ENCODE data around the gene ESRRB.

The ESRRB gene

DNA sequence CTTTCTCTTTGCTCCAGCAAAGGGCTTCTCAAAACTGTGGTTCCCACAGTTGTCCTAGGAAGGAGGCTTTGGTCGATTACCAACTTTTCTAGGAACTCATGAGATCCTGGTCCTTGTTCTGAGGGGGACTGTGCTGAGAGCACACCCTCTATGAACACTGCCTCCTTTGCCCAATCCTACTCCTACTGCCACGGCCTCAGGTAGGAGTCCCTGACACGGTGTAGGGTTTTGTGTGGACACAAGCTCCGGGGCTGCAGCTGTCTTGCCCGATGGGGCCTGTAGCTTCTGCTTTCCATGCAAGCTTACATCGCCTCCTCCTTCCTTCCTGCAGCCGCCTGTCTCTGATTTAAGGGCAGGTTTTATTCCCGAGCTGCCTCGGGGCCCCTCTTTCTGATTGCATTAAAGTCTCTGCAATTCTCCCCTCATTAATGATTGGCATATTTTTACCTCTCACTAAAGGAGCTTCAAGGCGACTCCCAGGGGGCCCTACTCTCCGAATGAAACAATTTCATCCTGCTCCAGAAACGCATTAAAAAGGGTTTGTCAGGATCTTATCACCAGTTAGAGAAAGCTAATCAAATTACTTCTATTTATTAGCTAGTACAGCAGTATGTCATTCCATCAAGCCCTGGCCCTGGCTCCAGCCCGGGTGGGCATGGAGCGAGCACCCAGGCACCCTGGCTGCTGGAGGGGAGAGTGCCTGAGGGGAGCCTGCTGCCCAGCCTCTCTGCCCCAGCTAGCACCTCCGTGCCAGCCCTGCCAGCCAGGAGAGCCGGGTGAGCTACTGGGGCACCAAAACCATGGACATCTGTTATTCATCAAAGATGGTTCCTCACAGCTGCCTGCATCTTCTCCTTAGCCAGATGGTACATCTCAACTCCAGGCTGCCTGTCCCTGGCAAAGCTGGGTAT is 38.0 kb upstream of the ESRRB start:
- TF ChIP-seq, protein P1, sequence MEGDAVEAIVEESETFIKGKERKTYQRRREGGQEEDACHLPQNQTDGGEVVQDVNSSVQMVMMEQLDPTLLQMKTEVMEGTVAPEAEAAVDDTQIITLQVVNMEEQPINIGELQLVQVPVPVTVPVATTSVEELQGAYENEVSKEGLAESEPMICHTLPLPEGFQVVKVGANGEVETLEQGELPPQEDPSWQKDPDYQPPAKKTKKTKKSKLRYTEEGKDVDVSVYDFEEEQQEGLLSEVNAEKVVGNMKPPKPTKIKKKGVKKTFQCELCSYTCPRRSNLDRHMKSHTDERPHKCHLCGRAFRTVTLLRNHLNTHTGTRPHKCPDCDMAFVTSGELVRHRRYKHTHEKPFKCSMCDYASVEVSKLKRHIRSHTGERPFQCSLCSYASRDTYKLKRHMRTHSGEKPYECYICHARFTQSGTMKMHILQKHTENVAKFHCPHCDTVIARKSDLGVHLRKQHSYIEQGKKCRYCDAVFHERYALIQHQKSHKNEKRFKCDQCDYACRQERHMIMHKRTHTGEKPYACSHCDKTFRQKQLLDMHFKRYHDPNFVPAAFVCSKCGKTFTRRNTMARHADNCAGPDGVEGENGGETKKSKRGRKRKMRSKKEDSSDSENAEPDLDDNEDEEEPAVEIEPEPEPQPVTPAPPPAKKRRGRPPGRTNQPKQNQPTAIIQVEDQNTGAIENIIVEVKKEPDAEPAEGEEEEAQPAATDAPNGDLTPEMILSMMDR (IDR thresholded peaks at IDR 0.05; ENCODE audit: control extremely low read depth, extremely low read depth, low read depth, missing control alignments): no peak
- POLR2A ChIA-PET: no interaction called here
- no peak for DNase-seq (ENCODE audit: extremely low spot score)
- CTCF ChIA-PET: interaction anchor here (1.0 to 2.9 kb wide), 8 partner anchors 9 to 761 kb away, joined by 3 to 18 read pairs (median 4); no protein-coding TSS in a partner anchor

DNA sequence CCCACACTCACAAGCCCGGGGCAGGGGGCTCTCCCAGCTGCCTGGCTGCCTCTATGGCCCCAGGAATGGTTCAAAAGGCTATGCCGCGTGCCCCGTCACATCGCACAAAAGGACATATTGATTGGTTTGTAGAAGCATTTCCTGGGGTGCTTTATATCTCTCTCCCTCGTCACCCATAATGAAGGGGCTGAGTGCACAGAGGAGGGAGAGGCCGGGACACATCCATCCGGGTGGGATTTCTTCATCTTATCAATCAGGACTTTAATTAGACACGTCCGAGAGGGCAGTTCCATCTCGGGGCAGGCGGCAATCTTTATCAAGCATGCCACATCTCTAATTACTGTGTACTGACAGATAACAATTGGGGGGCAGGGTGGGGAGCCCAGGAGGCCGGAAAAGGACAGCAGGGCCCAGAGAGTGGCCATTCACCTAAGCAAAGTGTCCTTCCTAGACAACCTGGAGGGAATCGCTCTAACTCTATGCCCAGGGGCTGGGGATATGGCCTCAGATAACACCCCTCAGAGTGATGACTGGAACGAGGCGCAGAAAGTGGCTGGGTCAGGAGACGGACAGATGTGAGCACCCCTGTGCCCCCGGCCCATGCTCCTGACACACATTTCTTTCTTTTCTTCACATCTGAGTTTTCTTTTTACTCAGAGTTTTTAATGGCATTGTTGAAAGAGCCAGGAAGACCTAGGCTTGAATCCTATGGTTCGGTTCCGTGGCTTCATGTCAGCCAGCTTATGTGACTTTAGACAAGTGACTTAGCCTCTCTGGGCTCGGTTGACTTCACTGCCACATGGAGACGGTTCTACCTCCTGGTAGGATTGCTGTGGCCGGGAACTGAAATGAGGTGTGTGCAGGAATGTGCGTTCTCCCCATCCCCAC is 36.0 kb upstream of the ESRRB start:
- TF ChIP-seq, protein P1 (IDR thresholded peaks at IDR 0.05; ENCODE audit: control extremely low read depth, extremely low read depth, low read depth, missing control alignments): no peak
- POLR2A ChIA-PET: no interaction called here
- no peak for DNase-seq (ENCODE audit: extremely low spot score)
- CTCF ChIA-PET: interaction anchor here (1.8 to 2.3 kb wide), 3 partner anchors 12 to 289 kb away, joined by 3 to 6 read pairs (median 6); no protein-coding TSS in a partner anchor

DNA sequence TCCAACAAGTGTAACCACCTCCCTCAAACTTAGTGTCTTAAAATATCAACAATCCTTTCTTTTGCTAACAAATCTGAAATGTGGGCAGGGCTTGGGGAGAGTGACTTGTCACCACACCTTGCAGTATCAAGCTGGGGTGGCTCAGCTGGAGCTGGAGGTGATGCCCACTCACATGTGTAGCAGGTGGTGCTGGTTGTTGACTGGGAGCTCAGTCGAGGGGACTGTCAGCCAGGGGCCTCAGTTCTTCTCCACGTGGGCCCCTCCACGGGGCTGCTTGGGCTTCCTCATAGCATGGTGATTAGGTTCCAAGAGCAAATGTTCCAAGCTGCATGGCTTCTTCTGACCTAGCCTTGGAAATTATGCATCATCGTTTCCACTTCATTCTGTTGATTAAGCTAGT is 32.6 kb upstream of the ESRRB start:
- CTCF ChIA-PET: interaction anchor here (1.0 to 1.5 kb wide), 3 partner anchors 9 to 43 kb away, joined by 3 to 5 read pairs (median 4); no protein-coding TSS in a partner anchor
- no peak for DNase-seq (ENCODE audit: extremely low spot score)
- TF ChIP-seq, protein P1 (IDR thresholded peaks at IDR 0.05; ENCODE audit: control extremely low read depth, extremely low read depth, low read depth, missing control alignments): no peak
- POLR2A ChIA-PET: no interaction called here

DNA sequence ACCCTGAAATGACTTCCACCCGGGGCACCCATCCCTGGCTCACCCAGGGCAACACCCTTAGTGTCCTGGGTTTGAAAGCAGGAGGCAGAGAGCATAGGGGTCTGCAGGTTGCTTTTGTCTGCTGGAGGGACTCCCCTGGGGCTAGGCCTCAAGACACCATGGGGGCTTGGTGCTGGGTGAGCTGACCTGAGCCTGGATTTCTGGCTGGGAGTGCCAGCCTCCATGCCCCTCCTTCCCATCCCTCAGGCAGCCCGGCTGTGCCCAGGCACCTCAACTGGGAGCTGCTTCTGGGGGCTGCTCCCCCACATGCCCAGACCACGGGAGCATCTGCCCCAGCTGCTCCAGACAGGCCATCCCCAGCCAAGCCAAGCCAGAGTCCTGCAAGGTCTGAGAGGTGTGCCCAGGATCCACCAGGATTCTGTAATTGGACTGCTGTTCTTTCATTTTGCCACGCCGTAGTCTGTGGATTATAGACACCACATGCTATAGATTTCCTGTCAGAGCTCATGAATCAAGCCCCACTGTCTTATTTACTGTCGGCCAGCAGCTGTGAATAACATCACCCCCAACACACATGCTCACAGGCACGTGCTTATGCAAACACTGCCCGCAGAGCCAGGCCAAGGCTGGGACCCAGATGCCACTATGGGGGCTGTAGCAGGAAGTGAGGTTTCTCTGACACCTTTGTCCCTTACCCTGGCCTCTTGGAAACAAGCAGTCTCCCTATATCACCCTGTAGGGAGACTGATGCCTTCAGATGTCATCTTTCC is 29.4 kb upstream of the ESRRB start:
- CTCF ChIA-PET: interaction anchor here (0.7 to 11.5 kb wide), 5 partner anchors 16 to 296 kb away, joined by 3 to 202 read pairs (median 3); no protein-coding TSS in a partner anchor
- DNase-seq (ENCODE audit: extremely low spot score): no peak
- POLR2A ChIA-PET: no interaction called here
- TF ChIP-seq, protein P1 (IDR thresholded peaks at IDR 0.05; ENCODE audit: control extremely low read depth, extremely low read depth, low read depth, missing control alignments): no peak

DNA sequence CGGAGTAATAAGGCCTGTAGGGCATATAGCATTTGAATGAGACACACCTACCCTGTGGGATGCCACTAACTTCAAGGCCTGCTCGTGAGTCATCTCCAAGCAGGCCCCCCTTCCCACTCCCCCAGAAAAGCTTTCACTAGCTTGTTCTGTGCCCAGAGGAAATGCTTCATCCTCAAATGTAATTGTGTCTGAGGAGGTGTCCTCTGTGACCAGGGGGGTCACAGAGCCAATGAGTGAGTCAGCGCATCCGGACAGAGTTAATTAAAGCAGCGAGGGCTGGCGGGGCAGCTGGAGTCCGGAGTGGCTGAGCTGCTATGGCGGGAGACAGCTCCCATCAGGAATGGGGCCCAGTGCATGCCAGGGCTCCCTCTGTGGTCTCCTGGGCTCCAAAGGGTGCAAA is 27.0 kb upstream of the ESRRB start:
- POLR2A ChIA-PET: no interaction called here
- TF ChIP-seq, protein P1 (IDR thresholded peaks at IDR 0.05; ENCODE audit: control extremely low read depth, extremely low read depth, low read depth, missing control alignments): no peak
- CTCF ChIA-PET: interaction anchor here (1.3 to 11.5 kb wide), 3 partner anchors 8 to 298 kb away, joined by 3 to 202 read pairs (median 4); no protein-coding TSS in a partner anchor
- DNase-seq (ENCODE audit: extremely low spot score): no peak
